ENCODE measurements around the gene SUPT6H. TPM values are rescaled to one million over a fixed set of nuclear protein-coding genes. Genes with fewer than 3 reads are reported as not detected.

SUPT6H gene
- total and polyA plus RNA-seq, 9 of the 15 experiments (the other 6 are each of a cell fraction or from before 2014, with no cell fraction given), result 1.7 to 77.7 (median 49.2) TPM

- TF ChIP-seq ARID3B (CRISPR knock-in tag; IDR thresholded peaks at IDR 0.05; ENCODE audit: borderline replicate concordance), result no peak
- no peak for TF ChIP-seq ATF2 (CRISPR knock-in tag; IDR thresholded peaks at IDR 0.05)
- TF ChIP-seq RREB1 (CRISPR knock-in tag; IDR thresholded peaks at IDR 0.05), result no peak
- no peak for TF ChIP-seq NFIX (CRISPR knock-in tag; IDR thresholded peaks at IDR 0.05; ENCODE audit: low read depth)
- no peak for TF ChIP-seq ESRRA (IDR thresholded peaks at IDR 0.05; ENCODE audit: borderline replicate concordance, low read depth)
- TF ChIP-seq KLF10 (CRISPR knock-in tag; IDR thresholded peaks at IDR 0.05), result no peak
- no peak for TF ChIP-seq ARID1B (IDR thresholded peaks at IDR 0.05)
- TF ChIP-seq SMARCA4 (IDR thresholded peaks at IDR 0.05), result no peak
- TF ChIP-seq E2F8 (IDR thresholded peaks at IDR 0.05; ENCODE audit: low read depth, partially characterized antibody), result no peak
- TF ChIP-seq ZNF766 (CRISPR knock-in tag; conservative IDR thresholded peaks at IDR 0.05), result no peak
Observed at GRCh38 chr17:28641579-28641978, 20.4 kb upstream of the SUPT6H start (continued).

Data from K562 (cell line).